C4-2B (cell line): ENCODE results near the gene ZMYND19.

Experiments used
- CTCF ChIP-seq: fragments of 450-650 bp; conservative IDR thresholded peaks from 2 replicates; pipeline ENCODE4 v1.5.1; 2017; ENCODE audit warnings: mild to moderate bottlenecking
- ZFX ChIP-seq: fragments of 450-650 bp; IDR thresholded peaks from 2 replicates; pipeline ENCODE4 v1.6.1; 2017

- peak; percentile 94 for TF ChIP-seq CTCF
- no peak for TF ChIP-seq ZFX
Measured at GRCh38 chr9:137534256-137535119, 55.8 kb downstream of the ZMYND19 start.
